Omental fat pad (tissue), 4 donors: ENCODE data around the gene BORCS6. TPM values are rescaled to one million over a fixed set of nuclear protein-coding genes. Genes with fewer than 3 reads are reported as not detected.
"Not testable (repeated sequence)": the region's sequence is repeated elsewhere in the genome, so short reads cannot be mapped to it uniquely, and the experiment has no call there.

Experiments
- ATAC-seq: fragments of 150-250 bp; one replicate; pipeline ENCODE4 v1.9.1; 2016; ENCODE audit warnings: mild to moderate bottlenecking, moderate library complexity; ENCODE audit not compliant: low FRiP score
- DNase-seq: peaks from one replicate; pipeline ENCODE4 v3.0.0-alpha.2; 2019; ENCODE audit warnings: low spot score
- total RNA-seq, 4 donors: library from RNA; depleted of rRNA; stranded (reverse); fragments of >200 nt; gene quantifications; one replicate each; pipeline ENCODE4 v1.1.0, GENCODE V29; 2016
- TF ChIP-seq, protein P1 (sequence below), 3 donors: fragments of 450-650 bp; IDR thresholded peaks; one replicate each; pipeline ENCODE4 v1.5.1; 2016 to 2017; ENCODE audit warnings: antibody characterized with exemption in 3 of 3, mild to moderate bottlenecking in 3 of 3, moderate library complexity in 2 of 3

BORCS6 gene
- total RNA-seq, 4 donors from 2014 or later, result 4.7 to 9.9 (median 6.7) TPM

- DNase-seq (no peak), ATAC-seq (no peak)
- TF ChIP-seq, protein P1, sequence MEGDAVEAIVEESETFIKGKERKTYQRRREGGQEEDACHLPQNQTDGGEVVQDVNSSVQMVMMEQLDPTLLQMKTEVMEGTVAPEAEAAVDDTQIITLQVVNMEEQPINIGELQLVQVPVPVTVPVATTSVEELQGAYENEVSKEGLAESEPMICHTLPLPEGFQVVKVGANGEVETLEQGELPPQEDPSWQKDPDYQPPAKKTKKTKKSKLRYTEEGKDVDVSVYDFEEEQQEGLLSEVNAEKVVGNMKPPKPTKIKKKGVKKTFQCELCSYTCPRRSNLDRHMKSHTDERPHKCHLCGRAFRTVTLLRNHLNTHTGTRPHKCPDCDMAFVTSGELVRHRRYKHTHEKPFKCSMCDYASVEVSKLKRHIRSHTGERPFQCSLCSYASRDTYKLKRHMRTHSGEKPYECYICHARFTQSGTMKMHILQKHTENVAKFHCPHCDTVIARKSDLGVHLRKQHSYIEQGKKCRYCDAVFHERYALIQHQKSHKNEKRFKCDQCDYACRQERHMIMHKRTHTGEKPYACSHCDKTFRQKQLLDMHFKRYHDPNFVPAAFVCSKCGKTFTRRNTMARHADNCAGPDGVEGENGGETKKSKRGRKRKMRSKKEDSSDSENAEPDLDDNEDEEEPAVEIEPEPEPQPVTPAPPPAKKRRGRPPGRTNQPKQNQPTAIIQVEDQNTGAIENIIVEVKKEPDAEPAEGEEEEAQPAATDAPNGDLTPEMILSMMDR (IDR thresholded peaks at IDR 0.05), result no peak
These were observed 32.3 kb upstream of the BORCS6 start for GRCh38 chr17:8222380-8222629.

GRCh38 chr17:8221663-8222379 is 31.8 kb upstream of the BORCS6 start:
- ATAC-seq (peak; percentile 69), DNase-seq (peak; percentile 94)
- TF ChIP-seq, protein P1 (IDR thresholded peaks at IDR 0.05), result no peak

GRCh38 chr17:8220783-8221662 is 31.0 kb upstream of the BORCS6 start:
- peak; percentile 95 for DNase-seq
- TF ChIP-seq, protein P1 (IDR thresholded peaks at IDR 0.05), result no peak
- peak; percentile 62 for ATAC-seq

DNA sequence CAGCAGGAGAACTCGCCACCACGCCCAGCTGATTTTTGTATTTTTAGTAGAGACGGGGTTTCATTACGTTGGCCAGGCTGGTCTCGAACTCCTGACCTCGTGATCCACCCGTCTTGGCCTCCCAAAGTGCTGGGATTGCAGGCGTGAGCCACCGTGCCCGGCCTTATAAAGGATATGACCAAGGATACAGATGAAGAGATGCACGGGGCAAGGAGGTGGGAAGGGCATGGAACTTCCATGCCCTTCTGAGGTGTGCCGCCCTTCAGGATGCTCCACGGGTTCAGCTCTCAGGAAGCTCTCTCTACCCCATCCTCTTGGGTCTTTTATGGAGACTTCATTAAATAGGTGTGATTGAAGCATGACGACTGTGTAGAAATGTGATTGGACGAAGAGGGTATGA is 24.0 kb upstream of the BORCS6 start:
- not testable (repeated sequence) for ATAC-seq, DNase-seq

DNA sequence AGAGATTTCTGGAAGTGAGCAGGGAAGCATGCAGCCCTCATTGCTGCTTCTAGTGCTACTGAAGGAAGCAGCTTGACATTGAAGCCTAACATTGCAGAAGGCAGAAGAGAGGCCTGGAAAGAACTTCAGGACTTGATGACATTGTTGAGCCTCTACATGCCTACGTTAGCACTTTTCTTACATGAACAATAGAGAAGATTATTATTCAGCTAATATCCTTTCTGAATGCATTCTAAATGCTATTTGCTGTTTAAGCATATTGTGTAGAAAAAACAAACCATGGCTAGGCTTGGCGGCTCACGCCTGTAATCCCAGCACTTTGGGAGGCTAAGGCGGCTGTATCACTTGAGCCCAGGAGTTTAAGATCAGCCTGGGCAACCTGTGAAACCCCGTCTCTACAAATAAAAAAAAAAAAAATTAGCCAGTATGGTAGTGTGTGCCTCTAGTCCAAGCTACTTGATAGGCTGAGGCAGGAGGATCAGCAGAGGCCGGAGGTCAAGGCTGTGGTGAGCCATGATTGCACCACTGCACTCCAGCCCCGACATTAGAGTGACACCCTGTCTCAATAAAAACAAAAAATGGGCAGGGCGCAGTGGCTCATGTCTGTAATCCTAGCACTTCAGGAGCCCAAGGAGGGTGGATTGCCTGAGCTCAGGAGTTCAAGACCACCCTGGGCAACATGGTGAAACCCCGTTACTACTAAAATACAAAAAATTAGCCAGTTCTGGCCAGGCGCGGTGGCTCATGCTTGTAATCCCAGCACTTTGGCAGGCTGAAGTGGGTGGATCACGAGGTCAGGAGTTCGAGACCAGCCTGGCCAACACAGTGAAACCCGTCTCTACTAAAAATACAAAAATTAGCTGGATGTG is 22.6 kb upstream of the BORCS6 start:
- ATAC-seq (no peak), DNase-seq (no peak)
- TF ChIP-seq, protein P1 (IDR thresholded peaks at IDR 0.05), result no peak

- TF ChIP-seq, protein P1 (IDR thresholded peaks at IDR 0.05), result no peak
- no peak for ATAC-seq
- DNase-seq, result no peak
These were observed 20.9 kb upstream of the BORCS6 start for GRCh38 chr17:8210761-8211458.
